ENCODE measurements around the gene ASGR2. TPM values are rescaled to one million over a fixed set of nuclear protein-coding genes. Genes with fewer than 3 reads are reported as not detected.
A peak's percentile ranks its signal among the peaks of the same experiment; 100 is the strongest.

ASGR2 gene
- total RNA-seq, 6 donors from 2014 or later: 0.98 to 3.9 (median 1.8) TPM

DNA sequence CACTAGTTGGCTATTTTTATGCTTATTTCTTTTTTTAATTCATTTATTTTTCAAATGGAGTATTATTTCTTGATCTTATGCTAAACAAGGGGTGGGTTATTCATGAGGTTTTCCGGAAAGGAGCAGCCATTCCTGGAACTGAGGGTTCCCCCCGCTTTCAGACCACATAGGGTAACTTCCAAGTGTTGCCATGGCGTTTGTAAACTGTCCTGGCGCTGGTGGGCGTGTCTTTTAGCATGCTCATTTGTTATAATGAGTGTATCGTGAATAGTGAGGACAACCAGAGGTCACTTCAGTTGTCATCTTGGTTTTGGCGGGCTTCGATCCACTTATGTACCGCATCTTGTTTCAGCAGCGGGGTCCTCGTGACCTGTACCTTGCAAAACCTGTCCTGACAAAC, 29.6 kb upstream of the ASGR2 start:
- no peak for TF ChIP-seq EP300 (IDR thresholded peaks at IDR 0.05)
- TF ChIP-seq POLR2AphosphoS5 (IDR thresholded peaks at IDR 0.05): no peak
- WGBS, 2 donors: 62 to 72% methylated on average over 11 of the region's 11 CpGs
- H3K27ac ChIP-seq: no peak overlapping the region
- DNase-seq: no peak
- ATAC-seq (ENCODE audit: low FRiP score in 2 of 2): no peak
- no peak overlapping the region for H3K4me3 ChIP-seq
- H3K4me1 ChIP-seq: peaks cover 0 to 8% (median 5%) of the 10 kb centered on the region in 4 donors
- no peaks in the 10 kb centered on the region for H3K9me3 ChIP-seq
- H3K27me3 ChIP-seq: no peaks in the 10 kb centered on the region
- no peaks in the 10 kb centered on the region for H3K36me3 ChIP-seq

DNA sequence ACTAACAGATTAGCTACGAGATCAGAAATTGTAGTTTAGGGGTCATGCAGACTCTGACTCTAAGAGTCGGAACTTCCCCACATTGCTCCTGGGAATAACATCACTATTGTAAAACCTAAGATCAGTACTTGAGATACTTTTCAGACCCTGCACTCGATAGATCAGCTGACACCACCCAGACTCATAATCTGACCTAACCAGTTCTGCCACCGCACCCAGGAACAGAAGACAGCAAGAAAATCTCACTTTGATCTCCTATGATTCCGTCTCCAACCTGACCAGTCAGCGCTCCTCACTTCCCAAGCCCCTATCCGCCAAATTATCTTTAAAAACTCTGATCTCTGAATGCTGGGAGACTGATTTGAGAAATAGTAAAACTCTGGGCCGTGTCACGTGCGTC, 27.2 kb upstream of the ASGR2 start:
- no peaks in the 10 kb centered on the region for H3K9me3 ChIP-seq
- H3K27me3 ChIP-seq: no peaks in the 10 kb centered on the region
- H3K4me3 ChIP-seq: no peak overlapping the region
- DNase-seq (peak in 1 of 2 donors; percentile 70), ATAC-seq (ENCODE audit: low FRiP score in 2 of 2) (no peak)
- H3K36me3 ChIP-seq: no peaks in the 10 kb centered on the region
- TF ChIP-seq POLR2A (IDR thresholded peaks at IDR 0.05) (no peak), EP300 (IDR thresholded peaks at IDR 0.05) (no peak), POLR2AphosphoS5 (IDR thresholded peaks at IDR 0.05) (no peak)
- TF ChIP-seq, protein P1, sequence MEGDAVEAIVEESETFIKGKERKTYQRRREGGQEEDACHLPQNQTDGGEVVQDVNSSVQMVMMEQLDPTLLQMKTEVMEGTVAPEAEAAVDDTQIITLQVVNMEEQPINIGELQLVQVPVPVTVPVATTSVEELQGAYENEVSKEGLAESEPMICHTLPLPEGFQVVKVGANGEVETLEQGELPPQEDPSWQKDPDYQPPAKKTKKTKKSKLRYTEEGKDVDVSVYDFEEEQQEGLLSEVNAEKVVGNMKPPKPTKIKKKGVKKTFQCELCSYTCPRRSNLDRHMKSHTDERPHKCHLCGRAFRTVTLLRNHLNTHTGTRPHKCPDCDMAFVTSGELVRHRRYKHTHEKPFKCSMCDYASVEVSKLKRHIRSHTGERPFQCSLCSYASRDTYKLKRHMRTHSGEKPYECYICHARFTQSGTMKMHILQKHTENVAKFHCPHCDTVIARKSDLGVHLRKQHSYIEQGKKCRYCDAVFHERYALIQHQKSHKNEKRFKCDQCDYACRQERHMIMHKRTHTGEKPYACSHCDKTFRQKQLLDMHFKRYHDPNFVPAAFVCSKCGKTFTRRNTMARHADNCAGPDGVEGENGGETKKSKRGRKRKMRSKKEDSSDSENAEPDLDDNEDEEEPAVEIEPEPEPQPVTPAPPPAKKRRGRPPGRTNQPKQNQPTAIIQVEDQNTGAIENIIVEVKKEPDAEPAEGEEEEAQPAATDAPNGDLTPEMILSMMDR (IDR thresholded peaks at IDR 0.05): no peak
- H3K4me1 ChIP-seq: peaks cover 0 to 8% (median 5%) of the 10 kb centered on the region in 4 donors
- 65 to 68% methylated on average over 10 of the region's 10 CpGs for WGBS, 2 donors
- peak overlapping the region in 1 of 4 donors; percentile 25 for H3K27ac ChIP-seq

DNA sequence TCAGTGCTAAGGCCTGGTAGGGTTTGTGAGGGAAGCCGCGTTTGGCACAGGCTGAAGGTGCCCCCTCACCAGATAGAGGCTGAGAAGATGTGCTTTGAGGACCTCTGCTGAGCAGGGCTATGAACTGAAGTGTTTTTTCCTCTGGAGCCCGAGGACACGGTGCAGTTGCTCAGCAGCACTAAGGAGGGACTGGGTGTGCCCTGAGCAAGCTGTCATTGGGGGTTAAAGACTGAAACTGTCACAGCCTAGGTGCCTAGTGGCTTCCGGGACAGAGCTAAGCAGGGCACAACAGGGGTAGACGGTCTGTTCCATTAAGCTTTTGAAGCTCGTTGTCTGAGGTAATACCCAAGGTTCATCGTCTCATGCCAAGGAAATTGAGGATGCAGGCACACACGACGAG, 24.8 kb upstream of the ASGR2 start:
- no peak for DNase-seq
- Histone ChIP-seq H3K27me3 (no peaks in the 10 kb centered on the region), H3K4me1 (peaks cover 4 to 14% (median 9%) of the 10 kb centered on the region in 4 donors), H3K9me3 (no peaks in the 10 kb centered on the region), H3K4me3 (peak overlapping the region in 1 of 4 donors; percentile 26), H3K36me3 (no peaks in the 10 kb centered on the region), H3K27ac (peak overlapping the region in 1 of 4 donors; percentile 52)
- WGBS, 2 donors: 67 to 72% methylated on average over 10 of the region's 10 CpGs
- no peak for ATAC-seq (ENCODE audit: low FRiP score in 2 of 2)
- TF ChIP-seq EP300 (IDR thresholded peaks at IDR 0.05): no peak
- TF ChIP-seq POLR2A (IDR thresholded peaks at IDR 0.05): no peak
- TF ChIP-seq, protein P1 (IDR thresholded peaks at IDR 0.05): no peak
- TF ChIP-seq POLR2AphosphoS5 (IDR thresholded peaks at IDR 0.05): no peak

DNA sequence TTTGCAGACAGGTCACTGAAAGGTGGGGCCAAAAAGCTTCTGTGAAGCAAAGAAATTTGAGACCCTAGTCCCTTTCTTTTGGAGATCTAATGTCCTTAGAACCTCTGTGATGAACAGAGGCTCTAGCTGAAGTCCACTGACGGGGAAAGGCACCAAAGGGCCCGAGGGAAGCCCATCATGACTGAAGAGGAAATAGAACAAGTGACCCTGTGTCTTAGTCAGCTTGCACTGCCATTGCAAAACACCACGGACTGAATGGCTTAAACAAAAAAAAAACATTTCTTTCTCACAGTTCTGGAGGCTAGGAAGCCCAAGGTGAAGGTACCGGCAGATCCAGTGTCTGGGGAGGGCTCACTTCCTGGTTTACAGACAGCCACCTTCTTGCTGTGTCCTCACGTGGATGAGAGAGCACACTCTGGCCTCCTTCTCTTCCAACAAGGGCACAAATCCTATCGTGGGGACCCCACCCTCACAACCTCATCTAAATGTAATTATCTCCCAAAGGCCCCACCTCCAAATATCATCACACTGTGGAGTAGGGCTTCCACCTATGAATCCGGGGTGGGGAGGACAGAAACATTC, 24.3 kb upstream of the ASGR2 start:
- Histone ChIP-seq H3K4me3 (peak overlapping the region in 1 of 4 donors; percentile 26), H3K4me1 (peaks cover 4 to 14% (median 9%) of the 10 kb centered on the region in 4 donors), H3K27ac (peak overlapping the region in 3 of 4 donors; percentile 30 to 52 (median 49)), H3K27me3 (no peaks in the 10 kb centered on the region), H3K9me3 (no peaks in the 10 kb centered on the region), H3K36me3 (no peaks in the 10 kb centered on the region)
- ATAC-seq (ENCODE audit: low FRiP score in 2 of 2): no peak
- TF ChIP-seq, protein P1 (IDR thresholded peaks at IDR 0.05): no peak
- TF ChIP-seq POLR2A (IDR thresholded peaks at IDR 0.05): peak in 1 of 4 donors; percentile 28
- WGBS, 2 donors: 56 to 62% methylated on average over 7 of the region's 7 CpGs
- peak in 1 of 2 donors; percentile 40 for DNase-seq

DNA sequence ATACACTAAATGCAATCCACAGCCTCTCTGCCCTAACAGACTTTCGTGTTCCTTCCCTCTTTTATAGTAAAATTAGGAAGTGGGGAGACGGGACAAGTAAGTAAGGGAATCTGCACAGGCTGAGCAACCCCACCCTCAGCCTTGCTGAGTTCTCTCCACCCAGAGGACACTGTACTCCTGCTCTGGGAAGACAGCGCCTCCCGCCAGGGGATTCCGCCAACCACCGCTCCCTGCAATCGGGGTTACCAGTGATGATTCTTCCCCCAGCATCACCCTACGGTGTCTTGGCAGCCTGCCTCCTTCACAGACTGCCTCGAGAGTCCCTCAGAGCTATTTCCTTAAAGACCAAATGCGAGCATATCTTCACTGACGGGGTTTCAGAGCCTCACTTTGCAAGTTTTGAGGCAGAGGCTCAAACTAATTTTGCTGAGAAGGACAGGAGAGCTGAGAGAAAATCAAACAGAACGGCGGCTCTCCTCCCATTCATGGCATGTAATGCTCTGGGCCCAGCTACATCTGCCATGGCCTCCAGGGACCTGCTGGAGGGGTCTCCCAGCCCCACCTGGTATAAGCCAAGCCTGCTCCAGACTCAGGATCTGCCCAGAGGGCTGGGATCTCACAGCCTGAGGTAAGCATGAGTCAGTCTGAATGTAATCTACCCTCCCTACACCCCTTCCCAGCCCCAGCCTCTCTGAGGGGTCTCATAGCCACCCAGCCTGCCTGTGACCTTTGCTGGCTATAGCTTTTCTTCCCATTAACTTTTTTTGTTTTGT, 22.7 kb upstream of the ASGR2 start:
- ATAC-seq (ENCODE audit: low FRiP score in 2 of 2): peak in 1 of 2 donors; percentile 57
- peak in 1 of 4 donors; percentile 41 for TF ChIP-seq POLR2A (IDR thresholded peaks at IDR 0.05)
- no peak for TF ChIP-seq POLR2AphosphoS5 (IDR thresholded peaks at IDR 0.05)
- no peak for TF ChIP-seq EP300 (IDR thresholded peaks at IDR 0.05)
- TF ChIP-seq, protein P1 (IDR thresholded peaks at IDR 0.05): no peak

More for the DNA sequence above, 22.7 kb upstream of the ASGR2 start:
- H3K36me3 ChIP-seq: no peaks in the 10 kb centered on the region
- peaks cover 4 to 29% (median 17%) of the 10 kb centered on the region in 4 donors for H3K4me1 ChIP-seq
- DNase-seq: peak in 1 of 2 donors; percentile 49
- no peaks in the 10 kb centered on the region for H3K9me3 ChIP-seq
- peak overlapping the region in 3 of 4 donors; percentile 17 to 69 (median 51) for H3K27ac ChIP-seq
- no peaks in the 10 kb centered on the region for H3K27me3 ChIP-seq
- H3K4me3 ChIP-seq: peak overlapping the region in 1 of 4 donors; percentile 26
- 36 to 42% methylated on average over 12 to 13 of the region's 13 CpGs for WGBS, 2 donors
